Measurements from ENCODE around the gene TCF3.

DNA sequence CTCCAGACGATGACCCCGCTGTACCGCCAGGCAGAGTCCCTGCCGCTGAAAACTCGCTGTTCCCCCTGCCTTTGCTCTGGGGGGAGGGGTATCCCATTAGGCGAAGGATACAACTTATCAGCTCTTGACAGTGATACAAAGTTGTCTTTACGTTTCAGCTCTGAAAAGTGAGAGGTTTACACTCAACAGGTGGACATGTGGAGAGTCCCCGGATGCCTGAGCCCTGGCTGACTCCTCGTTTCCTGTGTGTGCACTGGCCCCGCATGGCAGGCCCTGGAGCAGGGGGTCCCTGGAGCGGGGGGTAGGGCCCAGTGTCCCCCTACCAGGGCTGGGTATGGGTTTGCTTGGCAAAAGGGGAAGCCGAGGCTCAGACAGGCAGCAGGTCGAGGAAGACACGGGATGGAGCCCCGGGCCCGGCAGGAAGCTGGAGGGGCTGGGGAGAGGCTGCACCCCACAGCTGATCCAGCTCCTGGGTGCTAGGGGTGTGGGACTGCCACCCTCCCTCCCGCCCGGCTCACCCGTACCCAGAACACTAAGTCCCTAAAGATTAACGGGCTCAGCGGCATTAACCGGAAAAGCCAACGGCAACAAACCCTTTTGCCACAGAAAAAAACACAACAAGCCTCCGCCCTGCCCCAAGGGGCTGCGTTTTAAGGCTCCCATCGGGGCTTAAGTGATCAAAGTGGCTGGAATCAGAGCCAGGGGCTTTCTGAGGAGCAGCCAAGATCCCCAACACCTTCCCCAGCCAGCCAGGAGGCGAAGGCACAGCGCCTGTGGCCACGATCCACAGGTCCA, 5.6 kb downstream of the TCF3 start:
- TF ChIP-seq EZH2 (IDR thresholded peaks at IDR 0.05; ENCODE audit: low read length): no peak
- TF ChIP-seq, protein P1, sequence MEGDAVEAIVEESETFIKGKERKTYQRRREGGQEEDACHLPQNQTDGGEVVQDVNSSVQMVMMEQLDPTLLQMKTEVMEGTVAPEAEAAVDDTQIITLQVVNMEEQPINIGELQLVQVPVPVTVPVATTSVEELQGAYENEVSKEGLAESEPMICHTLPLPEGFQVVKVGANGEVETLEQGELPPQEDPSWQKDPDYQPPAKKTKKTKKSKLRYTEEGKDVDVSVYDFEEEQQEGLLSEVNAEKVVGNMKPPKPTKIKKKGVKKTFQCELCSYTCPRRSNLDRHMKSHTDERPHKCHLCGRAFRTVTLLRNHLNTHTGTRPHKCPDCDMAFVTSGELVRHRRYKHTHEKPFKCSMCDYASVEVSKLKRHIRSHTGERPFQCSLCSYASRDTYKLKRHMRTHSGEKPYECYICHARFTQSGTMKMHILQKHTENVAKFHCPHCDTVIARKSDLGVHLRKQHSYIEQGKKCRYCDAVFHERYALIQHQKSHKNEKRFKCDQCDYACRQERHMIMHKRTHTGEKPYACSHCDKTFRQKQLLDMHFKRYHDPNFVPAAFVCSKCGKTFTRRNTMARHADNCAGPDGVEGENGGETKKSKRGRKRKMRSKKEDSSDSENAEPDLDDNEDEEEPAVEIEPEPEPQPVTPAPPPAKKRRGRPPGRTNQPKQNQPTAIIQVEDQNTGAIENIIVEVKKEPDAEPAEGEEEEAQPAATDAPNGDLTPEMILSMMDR (optimal IDR thresholded peaks at IDR 0.05 in 1 of 3, IDR thresholded peaks at IDR 0.05 in 1 of 3, conservative IDR thresholded peaks at IDR 0.05 in 1 of 3; ENCODE audit: extremely low read depth in 1 of 3, insufficient read depth in 2 of 3, low read length in 3 of 3): no peak

All from keratinocyte (primary cell).